Measurements from ENCODE around the gene RETREG3.
"Not testable (repeated sequence)": the region's sequence is repeated elsewhere in the genome, so short reads cannot be mapped to it uniquely, and the experiment has no call there.

The RETREG3 gene

GRCh38 chr17:42609182-42609813 lies at the start of gene RETREG3, which contains the start of gene TUBG1:
Gene RETREG3 (minus strand): TSS chr17:42609374. CDS start chr17:42609324, 50 bp downstream.
Gene TUBG1 (plus strand): TSS chr17:42609683. CDS start chr17:42609738, 55 bp downstream.
- DNase-seq (ENCODE audit: low spot score): peak; percentile 98

- no peak for DNase-seq (ENCODE audit: low spot score)
These were observed 48.8 kb upstream of the RETREG3 start for GRCh38 chr17:42657824-42658588.

GRCh38 chr17:42655528-42655927 lies 46.4 kb upstream of the RETREG3 start:
- peak; percentile 69 for DNase-seq (ENCODE audit: low spot score)

GRCh38 chr17:42653179-42654124 lies 44.3 kb upstream of the RETREG3 start:
- no peak for DNase-seq (ENCODE audit: low spot score)

- no peak for DNase-seq (ENCODE audit: low spot score)
These were observed 42.2 kb upstream of the RETREG3 start for GRCh38 chr17:42651392-42651791.

GRCh38 chr17:42647778-42648177 lies 38.6 kb upstream of the RETREG3 start:
- no peak for DNase-seq (ENCODE audit: low spot score)

- DNase-seq (ENCODE audit: low spot score): no peak
These were observed 33.2 kb upstream of the RETREG3 start for GRCh38 chr17:42642336-42642735.

- DNase-seq (ENCODE audit: low spot score): no peak
These were observed 30.9 kb upstream of the RETREG3 start for GRCh38 chr17:42640121-42640520.

GRCh38 chr17:42639525-42640113 lies 30.4 kb upstream of the RETREG3 start:
- DNase-seq (ENCODE audit: low spot score): no peak

GRCh38 chr17:42632949-42633444 lies 23.8 kb upstream of the RETREG3 start:
- DNase-seq (ENCODE audit: low spot score): no peak

GRCh38 chr17:42629411-42630009 lies 20.3 kb upstream of the RETREG3 start:
- DNase-seq (ENCODE audit: low spot score): no peak

- DNase-seq (ENCODE audit: low spot score): not testable (repeated sequence)
These were observed 18.0 kb upstream of the RETREG3 start for GRCh38 chr17:42627032-42627764.

GRCh38 chr17:42623732-42624596 lies 14.8 kb upstream of the RETREG3 start:
- peak; percentile 85 for DNase-seq (ENCODE audit: low spot score)

- no peak for DNase-seq (ENCODE audit: low spot score)
These were observed 14.1 kb upstream of the RETREG3 start for GRCh38 chr17:42623271-42623670.

- not testable (repeated sequence) for DNase-seq (ENCODE audit: low spot score)
These were observed 12.8 kb upstream of the RETREG3 start for GRCh38 chr17:42621987-42622386.

GRCh38 chr17:42618442-42619150 lies 9.4 kb upstream of the RETREG3 start:
- DNase-seq (ENCODE audit: low spot score): peak; percentile 82

GRCh38 chr17:42617956-42618431 lies 8.8 kb upstream of the RETREG3 start:
- DNase-seq (ENCODE audit: low spot score): no peak

- DNase-seq (ENCODE audit: low spot score): no peak
These were observed 4.6 kb upstream of the RETREG3 start for GRCh38 chr17:42613699-42614295.

Data from SW480 (cell line).